ENCODE data around the gene SBK1.

Gene SBK1

GRCh38 chr16:28295276-28295675 lies 3.0 kb downstream of the SBK1 start:
- DNase-seq (ENCODE audit: extremely low read depth, low read depth) = no peak
- no peak for TF ChIP-seq CTCF (IDR thresholded peaks at IDR 0.05; ENCODE audit: low read depth, low read length, missing control alignments)
- no peak overlapping the region for H3K4me3 ChIP-seq (replicated peaks; ENCODE audit: low read depth, low read length)

- no peak for DNase-seq (ENCODE audit: extremely low read depth, low read depth)
- no peak overlapping the region for H3K4me3 ChIP-seq (replicated peaks; ENCODE audit: low read depth, low read length)
- TF ChIP-seq CTCF (IDR thresholded peaks at IDR 0.05; ENCODE audit: low read depth, low read length, missing control alignments) = no peak
These were observed 5.0 kb downstream of the SBK1 start for GRCh38 chr16:28297308-28297707.

GRCh38 chr16:28297784-28298510 lies 5.6 kb downstream of the SBK1 start:
- no peak for DNase-seq (ENCODE audit: extremely low read depth, low read depth)
- no peak overlapping the region for H3K4me3 ChIP-seq (replicated peaks; ENCODE audit: low read depth, low read length)
- no peak for TF ChIP-seq CTCF (IDR thresholded peaks at IDR 0.05; ENCODE audit: low read depth, low read length, missing control alignments)

GRCh38 chr16:28298511-28298878 lies 6.2 kb downstream of the SBK1 start:
- H3K4me3 ChIP-seq (replicated peaks; ENCODE audit: low read depth, low read length) = no peak overlapping the region
- DNase-seq (ENCODE audit: extremely low read depth, low read depth) = no peak
- no peak for TF ChIP-seq CTCF (IDR thresholded peaks at IDR 0.05; ENCODE audit: low read depth, low read length, missing control alignments)

- TF ChIP-seq CTCF (IDR thresholded peaks at IDR 0.05; ENCODE audit: low read depth, low read length, missing control alignments) = no peak
- no peak overlapping the region for H3K4me3 ChIP-seq (replicated peaks; ENCODE audit: low read depth, low read length)
- no peak for DNase-seq (ENCODE audit: extremely low read depth, low read depth)
These were observed 8.0 kb downstream of the SBK1 start for GRCh38 chr16:28300327-28300726.

- DNase-seq (ENCODE audit: extremely low read depth, low read depth) = no peak
- no peak overlapping the region for H3K4me3 ChIP-seq (replicated peaks; ENCODE audit: low read depth, low read length)
- no peak for TF ChIP-seq CTCF (IDR thresholded peaks at IDR 0.05; ENCODE audit: low read depth, low read length, missing control alignments)
These were observed 8.8 kb downstream of the SBK1 start for GRCh38 chr16:28301154-28301553.

GRCh38 chr16:28301620-28302019 lies 9.3 kb downstream of the SBK1 start:
- no peak overlapping the region for H3K4me3 ChIP-seq (replicated peaks; ENCODE audit: low read depth, low read length)
- no peak for DNase-seq (ENCODE audit: extremely low read depth, low read depth)
- TF ChIP-seq CTCF (IDR thresholded peaks at IDR 0.05; ENCODE audit: low read depth, low read length, missing control alignments) = no peak

All from HFF-Myc (cell line).